ENCODE data around the gene PRKAG2. TPM values are rescaled to one million over a fixed set of nuclear protein-coding genes. Genes with fewer than 3 reads are reported as not detected.
A peak's percentile ranks its signal among the peaks of the same experiment; 100 is the strongest.

PRKAG2 gene
- total RNA-seq, 1 donor from 2014 or later, result 22.0 TPM

DNA sequence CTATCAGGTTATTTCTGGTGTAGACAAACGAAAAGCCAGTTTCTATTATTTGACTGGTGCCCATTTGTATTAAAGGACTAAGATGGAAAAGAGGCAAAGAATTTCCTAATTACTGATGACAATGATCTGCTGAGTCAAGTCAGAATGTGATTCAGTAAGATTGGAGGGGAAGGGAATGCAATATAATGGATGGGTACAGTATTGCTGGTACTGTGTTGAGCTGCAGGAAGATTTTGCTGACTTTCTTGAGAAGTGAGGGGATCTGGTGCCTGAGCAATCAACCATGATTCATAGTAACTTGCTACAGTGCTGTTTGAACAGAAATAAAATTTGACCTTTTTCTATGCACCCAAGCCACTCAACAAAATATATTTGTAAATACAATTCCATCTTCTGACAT is 218.1 kb downstream of the PRKAG2 start:
- no peak for DNase-seq (ENCODE audit: low read depth, low spot score)

DNA sequence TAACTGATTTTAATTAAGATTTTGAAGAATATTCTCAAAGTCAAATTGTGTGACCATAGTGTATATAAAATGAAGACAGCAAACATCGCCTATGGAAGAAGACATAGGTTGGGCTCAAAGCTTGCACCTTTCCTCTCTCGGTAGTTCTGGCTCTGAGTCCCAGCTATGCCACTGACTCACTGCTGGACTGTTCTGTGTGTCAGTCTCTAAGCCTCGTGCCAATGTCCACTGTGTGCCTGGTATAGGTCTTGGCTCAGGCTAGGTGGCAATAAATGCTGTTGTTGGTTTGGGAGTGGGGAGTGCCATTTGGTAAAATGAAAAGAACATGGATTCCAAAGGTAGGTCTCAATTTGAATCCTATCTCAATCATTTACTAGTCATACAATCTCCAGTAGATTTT is 219.7 kb downstream of the PRKAG2 start:
- no peak for DNase-seq (ENCODE audit: low read depth, low spot score)

DNA sequence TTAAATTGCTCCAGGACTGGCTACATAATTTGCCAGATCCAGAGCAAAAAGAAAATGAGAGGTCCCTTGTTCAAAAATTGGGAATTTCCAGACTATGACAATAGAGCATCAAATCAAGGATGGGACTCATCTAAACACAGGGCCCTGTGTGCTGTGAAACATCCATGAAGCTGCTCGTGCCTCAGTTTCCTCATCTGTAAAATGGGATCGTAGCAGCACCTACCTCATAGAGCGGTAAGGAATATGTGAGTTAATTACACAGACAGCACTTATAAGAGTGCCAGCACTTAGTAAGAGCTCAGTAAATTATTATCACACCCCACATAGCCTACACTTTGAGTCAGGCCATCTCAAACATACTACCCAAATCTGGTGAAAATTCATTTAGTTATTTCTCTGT is 221.4 kb downstream of the PRKAG2 start:
- no peak for DNase-seq (ENCODE audit: low read depth, low spot score)

DNA sequence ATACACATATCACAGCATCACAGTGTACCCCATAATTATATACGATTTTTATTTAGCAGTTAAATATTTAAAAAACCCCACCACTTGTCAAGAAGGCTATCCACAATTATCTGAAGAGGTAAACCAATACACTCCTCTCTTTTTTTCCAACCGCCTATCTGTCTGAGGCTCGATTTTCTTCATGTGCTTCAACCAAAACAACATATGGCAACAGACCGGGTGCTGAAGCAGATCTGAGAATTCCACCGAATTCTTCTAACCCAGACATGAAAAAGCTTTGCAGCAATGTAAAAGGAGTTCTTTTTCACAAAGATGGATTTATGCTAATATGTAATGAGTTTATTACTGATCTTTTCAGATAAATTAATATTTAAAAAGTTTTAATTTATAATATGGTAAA is 224.8 kb downstream of the PRKAG2 start:
- DNase-seq (ENCODE audit: low read depth, low spot score), result no peak

DNA sequence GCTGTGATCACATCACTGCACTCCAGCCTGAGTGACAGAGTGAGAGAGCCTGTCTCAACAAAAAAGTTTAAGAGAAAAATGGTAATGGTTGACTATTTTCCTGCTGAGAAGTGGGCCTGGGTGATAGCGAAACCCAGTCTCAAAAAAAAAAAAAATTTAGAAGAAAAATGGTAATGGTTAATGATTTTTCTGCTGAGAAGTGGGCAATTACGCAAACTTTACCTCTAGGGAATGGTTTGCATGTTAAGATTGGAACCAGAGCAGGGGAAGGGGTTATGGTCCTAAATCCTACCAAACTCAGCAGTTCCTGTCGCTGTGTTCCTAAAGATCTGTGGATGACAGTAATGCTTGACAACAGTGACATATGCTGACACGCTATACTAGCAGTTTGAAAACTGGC is 226.8 kb downstream of the PRKAG2 start:
- no peak for DNase-seq (ENCODE audit: low read depth, low spot score)

DNA sequence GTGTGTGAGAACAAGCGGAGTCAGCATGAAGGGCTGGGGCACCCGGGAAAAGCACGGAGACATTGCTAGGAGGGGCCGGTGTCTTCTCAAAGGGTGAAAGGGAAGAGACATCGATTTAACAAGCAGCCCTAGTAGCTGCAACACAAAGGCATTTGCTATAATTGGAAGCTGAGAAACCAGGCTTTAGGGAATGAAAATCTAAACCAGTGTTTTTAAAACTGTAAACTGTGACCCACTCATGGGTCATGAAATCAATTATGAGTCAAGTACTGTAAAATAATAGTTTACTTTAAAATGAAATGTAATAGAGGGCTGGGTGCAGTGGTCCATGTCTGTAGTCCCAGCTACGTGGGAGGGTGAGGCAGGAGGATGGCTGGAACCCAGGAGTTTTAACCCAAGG is 228.5 kb downstream of the PRKAG2 start:
- DNase-seq (ENCODE audit: low read depth, low spot score), result no peak

DNA sequence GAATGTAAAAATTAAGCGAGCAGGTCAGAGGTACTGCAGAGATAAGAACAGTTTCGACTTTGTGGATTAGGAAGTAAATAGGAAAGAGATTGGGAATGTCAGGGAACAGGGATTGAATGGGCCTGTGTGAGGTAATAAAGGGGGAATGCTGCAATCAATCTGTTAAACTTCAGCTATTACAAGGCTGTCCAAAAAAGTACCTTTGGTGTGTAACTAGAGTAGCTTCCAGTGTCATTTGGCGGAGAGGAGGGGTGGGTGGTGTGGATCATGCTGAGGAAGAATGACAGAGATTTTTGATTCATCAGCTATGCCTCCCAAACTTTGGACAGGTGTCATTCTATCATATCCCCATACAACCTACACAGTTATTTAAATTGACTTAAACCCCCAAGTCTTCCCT is 229.0 kb downstream of the PRKAG2 start:
- no peak for DNase-seq (ENCODE audit: low read depth, low spot score)

DNA sequence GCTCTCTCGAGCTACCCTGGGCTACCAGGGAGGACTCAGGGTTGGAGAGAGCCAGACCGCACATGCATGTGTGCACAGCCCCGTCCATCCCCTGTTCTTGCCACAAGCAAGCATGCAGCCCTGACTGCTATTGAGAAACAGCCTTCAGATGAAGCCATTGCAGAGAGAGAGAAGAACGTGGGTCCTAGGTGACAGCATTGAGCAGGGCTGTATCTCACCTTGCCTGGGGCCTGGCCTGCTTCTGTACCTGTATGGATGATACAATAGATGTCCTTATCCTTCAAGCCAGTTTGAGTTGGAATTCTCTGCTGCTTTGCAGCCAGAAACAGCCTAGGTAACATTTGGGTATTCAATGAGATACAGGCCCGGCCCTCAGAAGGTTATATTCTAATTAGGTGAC is 229.9 kb downstream of the PRKAG2 start:
- DNase-seq (ENCODE audit: low read depth, low spot score), result no peak

DNA sequence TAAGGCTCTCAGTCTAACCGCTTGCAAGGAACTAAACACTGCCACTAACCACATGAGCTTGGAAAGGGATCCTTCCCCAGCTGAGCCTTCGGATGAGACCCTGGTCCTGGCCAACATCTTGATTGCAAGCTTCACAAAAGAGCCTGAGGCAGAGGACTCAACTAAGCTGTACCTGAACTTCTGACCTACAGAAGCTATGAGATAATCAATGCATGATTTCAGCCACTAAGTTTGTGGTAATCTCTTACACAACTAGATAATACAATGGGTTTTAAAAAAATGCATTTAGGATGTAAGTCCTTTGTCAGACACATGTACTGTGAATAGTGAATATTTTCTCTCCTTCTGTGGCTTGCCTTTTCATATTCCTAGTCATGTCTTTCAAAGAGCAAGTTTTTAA is 231.6 kb downstream of the PRKAG2 start:
- no peak for DNase-seq (ENCODE audit: low read depth, low spot score)

DNA sequence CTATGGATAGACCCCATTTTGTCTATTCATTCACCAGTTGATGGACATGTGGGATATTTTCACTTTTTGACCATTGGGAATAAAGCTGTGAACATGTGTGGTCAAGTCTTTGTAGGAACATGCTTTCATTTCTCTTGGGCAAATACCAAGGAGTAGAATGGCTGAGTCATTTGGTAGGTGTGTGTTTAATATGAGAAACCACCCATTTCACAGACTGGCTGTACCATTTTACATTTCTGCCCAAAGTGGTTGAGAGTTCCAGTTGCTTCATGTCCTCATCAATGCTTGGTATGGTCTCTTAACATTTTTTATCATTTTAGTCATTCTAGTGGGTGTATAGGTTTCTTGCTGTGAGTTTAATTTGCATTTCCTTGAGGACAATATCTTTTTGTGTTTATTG is 232.4 kb downstream of the PRKAG2 start:
- DNase-seq (ENCODE audit: low read depth, low spot score), result no peak

DNA sequence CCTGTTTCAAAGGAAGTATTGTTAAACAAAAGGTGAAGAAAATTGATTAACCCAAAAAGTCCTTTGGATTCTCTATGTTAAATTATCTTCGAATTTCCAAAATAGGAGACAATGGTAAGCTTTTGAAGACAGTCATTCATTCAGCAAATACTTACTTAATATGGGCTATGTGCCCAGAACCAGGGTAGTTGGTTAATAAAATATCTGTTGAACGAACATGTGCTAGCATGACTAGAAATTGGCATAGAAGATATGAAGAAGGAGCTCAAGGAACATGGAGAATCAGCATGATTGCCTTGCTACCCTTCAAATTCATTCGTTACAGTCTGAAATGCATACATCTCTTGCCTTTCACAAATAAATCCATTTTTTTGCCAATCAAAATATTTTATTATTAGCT is 234.2 kb downstream of the PRKAG2 start:
- DNase-seq (ENCODE audit: low read depth, low spot score), result no peak

DNA sequence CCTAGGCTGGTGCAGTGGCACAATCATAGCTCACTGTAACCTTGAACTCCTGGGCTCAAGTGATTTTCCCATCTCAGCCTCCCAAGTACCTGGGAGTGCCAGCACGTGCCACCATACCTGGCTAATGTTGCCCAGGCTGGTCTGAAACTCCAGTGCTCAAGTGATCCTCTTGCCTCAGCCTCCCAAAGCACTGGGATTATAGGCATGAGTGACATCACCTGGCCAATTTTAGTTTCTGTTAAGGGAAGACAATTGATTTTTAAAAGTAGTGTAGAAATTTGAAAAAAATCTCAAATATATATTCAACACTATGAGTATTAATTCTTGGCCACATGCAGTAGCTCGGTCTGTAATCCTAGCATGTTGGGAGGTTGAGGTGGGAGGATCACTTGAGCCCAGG is 235.3 kb downstream of the PRKAG2 start:
- no peak for DNase-seq (ENCODE audit: low read depth, low spot score)

DNA sequence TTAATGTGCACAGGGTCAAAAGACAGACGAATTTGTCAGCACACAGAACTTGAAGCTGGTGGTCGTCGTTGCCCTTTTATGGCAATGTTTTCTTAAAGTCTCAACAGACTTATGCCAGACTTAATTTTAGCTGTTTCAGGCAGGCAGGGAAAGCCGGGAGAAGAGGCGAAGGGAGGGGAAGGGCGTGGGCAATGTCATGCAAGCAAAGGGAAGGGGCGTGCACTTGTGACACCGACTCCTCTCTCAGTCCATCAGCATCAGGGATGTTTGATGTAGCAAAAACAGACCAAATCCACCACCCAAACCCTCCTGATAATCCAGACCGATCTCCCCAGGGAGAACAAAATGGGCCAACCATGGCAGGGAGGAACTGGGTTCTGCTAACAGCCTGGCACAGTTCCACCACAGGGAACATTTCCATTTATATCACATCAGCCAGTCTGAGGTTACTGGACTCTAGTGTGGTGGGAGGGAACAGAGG is 239.1 kb downstream of the PRKAG2 start:
- no peak for DNase-seq (ENCODE audit: low read depth, low spot score)

DNA sequence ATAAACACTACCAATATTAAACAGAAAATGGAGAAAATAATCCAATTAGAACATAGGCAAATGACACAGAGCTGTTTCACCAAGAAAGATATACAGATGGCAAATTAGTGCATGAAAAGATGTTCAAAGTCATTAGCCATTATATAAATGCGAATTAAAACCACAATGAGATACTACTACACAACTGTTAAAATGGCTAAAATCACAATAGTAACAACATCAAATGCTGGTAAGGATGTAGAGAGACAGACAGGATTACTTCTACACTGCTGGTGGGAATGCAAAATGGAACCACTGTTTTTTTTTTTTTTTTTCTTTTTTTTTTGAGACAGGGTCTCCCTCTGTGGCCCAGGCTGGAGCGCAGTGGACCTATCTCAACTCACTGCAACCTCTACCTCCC is 242.3 kb downstream of the PRKAG2 start:
- no peak for DNase-seq (ENCODE audit: low read depth, low spot score)

DNA sequence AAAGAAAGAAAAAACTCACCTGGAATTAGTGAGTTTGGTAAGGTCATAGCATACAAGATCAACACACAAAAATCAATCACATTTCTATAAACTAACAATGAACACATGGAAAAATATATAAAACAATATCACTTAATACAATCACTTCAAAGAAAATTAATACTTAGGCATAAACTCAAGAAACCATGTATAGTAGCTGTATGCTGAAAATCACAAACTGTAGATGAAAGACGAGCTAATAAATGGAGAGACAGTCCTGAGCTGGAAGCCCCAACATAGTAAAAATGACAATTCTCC is 243.5 kb downstream of the PRKAG2 start:
- no peak for DNase-seq (ENCODE audit: low read depth, low spot score)

DNA sequence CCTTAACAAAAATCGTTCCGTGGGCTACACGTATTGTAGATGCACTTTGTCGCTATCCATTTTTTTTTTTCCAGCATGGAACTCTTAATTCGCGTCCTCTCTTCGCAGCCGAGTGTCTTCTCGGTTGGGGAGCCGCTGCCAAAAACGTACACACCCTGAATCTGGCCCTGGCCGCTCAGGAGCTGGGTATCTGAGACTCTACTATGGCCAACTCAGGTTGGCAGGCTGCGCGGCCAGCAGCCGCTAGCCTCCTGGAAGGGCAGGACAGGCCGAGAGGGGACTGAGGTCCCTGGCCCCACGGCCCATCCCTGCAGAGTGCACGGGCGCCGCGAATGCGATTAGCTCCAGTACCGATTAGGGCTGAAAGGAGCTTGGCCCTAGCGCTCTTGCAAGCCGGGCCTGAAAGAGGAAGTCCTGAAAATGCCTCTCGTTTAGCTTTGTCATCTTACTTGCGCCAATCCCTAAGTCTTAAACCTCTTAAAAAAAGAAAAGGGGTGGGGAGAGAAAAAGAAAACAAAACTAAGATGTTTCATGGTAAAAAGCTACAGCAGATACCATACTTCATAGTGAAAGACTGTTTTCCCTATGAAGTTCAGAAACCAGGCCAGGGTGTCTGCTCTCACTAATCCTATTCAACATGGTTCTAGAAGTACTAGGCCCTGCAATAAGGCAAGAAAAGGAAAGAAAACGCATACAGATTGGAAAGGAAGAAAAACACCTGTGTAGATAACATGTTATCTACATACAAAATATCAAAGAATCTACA is 244.0 kb downstream of the PRKAG2 start:
- DNase-seq (ENCODE audit: low read depth, low spot score), result no peak

DNA sequence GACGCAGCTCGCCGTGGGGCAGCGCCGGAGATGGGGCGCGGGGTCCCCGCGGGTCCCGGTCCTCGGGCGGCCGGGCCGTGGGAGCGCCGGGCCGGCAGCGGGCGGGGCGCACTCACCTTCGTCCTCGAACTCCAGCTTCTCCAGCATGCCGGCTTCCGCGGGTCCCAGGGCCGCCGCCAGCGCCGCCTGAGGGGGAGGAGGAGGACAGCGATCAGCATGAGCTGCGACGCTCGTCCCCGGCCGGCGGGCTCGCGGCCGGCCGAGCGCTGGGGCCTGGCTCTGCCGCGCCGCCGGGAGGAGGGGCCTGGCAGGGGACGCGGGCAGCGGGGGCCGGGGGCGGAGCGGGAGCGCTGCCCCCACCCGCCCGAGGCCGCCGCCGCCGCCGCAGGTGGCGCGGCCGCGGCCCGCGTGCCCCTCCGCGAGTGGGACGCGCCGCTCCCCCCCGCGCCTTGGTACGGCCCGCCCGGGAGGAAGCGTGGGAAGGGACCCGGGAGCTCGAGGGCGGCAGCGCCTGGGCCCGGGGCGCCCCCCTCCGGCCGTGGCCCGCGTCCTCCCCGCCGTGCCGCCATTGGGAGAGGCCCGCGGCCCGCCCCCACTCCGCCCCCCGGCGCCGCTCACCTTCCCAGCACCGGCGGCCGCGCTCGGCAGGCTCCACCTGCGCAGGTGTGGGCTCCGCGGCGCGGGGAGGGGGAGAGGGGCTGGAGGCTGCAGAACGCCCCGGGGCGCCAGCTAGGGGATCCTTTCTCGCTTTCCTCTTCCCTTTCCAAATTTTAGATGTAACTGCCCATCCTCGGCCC is 244.8 kb downstream of the PRKAG2 start:
- DNase-seq (ENCODE audit: low read depth, low spot score), result peak; percentile 35

DNA sequence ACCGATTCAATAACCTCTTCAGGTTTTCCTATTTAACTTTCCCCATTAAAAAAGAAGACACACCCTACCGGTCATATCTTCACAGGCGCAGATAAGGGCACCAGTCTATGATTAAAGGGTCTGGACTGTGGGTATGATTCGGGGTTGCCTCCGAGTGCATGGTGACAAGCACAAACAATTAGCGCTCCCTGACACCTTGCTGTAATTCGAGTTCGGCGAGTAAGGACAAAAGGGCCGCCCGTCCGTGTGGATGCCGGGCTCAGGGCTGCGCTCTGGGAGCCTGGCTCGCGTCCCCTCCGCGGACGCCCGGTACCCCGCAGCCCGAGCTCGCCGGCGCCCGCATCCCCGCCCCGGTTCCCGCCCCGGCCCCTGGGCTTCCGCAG is 245.4 kb downstream of the PRKAG2 start:
- no peak for DNase-seq (ENCODE audit: low read depth, low spot score)

DNA sequence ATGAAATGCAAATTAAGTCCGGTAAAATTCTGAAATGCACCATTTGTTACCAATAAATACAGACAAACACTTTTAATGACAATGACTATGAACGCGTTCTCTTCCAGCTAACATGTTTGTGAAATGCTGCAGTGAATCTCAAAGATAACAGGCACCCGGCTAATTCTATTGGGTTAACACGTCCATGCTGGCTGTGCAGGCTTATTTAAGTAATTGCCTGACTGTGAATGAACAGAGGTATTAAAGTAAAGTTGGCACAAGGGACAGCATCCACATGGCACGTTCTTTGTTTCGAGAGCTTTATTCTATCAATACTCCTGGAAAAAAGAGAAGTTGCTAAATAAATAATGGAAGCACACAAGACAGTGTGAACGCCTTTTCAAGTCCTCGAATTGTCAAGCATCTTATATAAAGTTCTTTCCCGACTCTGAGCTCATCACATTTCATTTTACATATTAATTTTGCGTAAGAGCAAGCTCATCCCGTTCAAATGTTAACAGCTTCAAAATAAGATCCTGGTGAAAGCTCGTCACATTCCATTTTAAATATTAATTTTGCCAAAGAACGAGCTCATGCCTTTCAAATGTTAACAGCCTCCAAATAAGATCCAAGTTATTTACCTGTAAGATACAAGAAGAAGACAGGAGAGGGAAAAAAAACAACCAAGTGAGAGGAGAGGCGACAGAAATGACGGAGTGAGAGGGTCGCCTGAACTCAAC is 245.9 kb downstream of the PRKAG2 start:
- DNase-seq (ENCODE audit: low read depth, low spot score), result no peak

DNA sequence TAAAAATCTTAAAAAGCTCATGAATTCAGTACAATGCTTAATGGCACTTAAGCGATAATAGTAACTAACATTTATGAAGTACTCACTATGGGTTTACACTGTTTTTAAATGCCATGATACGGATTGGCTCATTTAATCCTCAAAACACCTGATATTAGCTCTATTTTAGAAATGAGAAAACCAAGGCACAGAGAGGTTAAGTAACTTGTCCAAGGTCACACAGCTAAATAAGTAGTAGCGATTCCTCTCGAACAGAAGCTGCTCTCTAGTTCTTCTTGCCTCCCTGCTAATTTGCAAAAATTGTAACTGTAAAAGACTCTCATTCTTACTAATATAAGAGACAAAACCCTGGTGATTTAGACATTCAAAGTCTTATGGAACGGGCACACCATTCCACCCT is 246.6 kb downstream of the PRKAG2 start:
- no peak for DNase-seq (ENCODE audit: low read depth, low spot score)

DNA sequence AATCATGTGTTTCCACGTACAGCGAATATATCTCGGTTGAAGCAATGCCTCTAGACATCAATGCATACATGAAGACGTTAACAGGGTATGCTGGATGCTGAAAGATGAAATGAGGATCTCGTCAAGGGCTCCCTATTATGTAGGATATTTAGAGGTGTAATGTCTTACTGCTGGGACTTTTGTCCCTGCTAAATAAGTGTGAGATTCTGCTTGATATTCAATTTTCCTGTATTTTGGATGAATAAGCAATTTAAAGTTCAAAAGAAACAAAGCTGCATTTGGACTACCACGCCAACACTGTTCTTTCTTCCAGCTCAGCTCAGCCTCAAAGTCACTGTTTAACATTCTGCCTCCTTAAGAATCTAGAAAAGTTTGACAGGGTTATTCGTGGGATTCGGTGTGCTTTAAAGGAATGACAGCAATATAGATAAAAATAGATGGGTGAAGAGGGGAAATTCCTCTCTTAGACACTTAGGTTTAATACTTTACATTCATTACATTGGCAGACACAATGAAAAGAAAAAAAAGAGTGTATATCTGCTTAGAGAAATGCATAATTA is 247.1 kb downstream of the PRKAG2 start:
- no peak for DNase-seq (ENCODE audit: low read depth, low spot score)

All from pulmonary artery endothelial cell (primary cell).